Astrocyte (in vitro differentiated cells and primary cell): ENCODE data around the gene GAB2. TPM values are rescaled to one million over a fixed set of nuclear protein-coding genes. Genes with fewer than 3 reads are reported as not detected.

Experiments used
- DNase-seq: peaks from one replicate; pipeline ENCODE4 v3.0.0-alpha.2; 2010; ENCODE audit warnings: low read depth
- FAIRE-seq: peaks from 2 replicates; lab custom pipeline; 2011; peaks lifted over from hg19 to GRCh38; lab: Jason Lieb, UNC
- H2AFZ ChIP-seq: 2 replicates; pipeline ENCODE4 v1.6.0; 2012; ENCODE audit warnings: low read depth, low read length, inconsistent platforms
- H3K27ac ChIP-seq: 2 replicates; pipeline ENCODE4 v1.5.1; 2011; ENCODE audit warnings: low read depth, low read length, inconsistent platforms
- H3K27me3 ChIP-seq: 2 replicates; pipeline ENCODE4 v1.6.0; 2011; ENCODE audit warnings: low read length, inconsistent platforms; ENCODE audit not compliant: insufficient read depth
- H3K36me3 ChIP-seq: 2 replicates; pipeline ENCODE4 v1.5.1; 2011; ENCODE audit warnings: low read length, inconsistent platforms; ENCODE audit not compliant: insufficient read depth
- H3K4me1 ChIP-seq: 2 replicates; pipeline ENCODE4 v1.5.1; 2011; ENCODE audit warnings: low read length, inconsistent platforms; ENCODE audit not compliant: insufficient read depth
- H3K4me2 ChIP-seq: 2 replicates; pipeline ENCODE4 v1.6.0; 2012; ENCODE audit warnings: low read length, inconsistent platforms
- H3K4me3 ChIP-seq: 2 replicates; pipeline ENCODE4 v1.5.1; 2011; ENCODE audit warnings: low read depth, mild to moderate bottlenecking, low read length, inconsistent platforms; ENCODE audit not compliant: insufficient read depth
- H3K79me2 ChIP-seq: 2 replicates; pipeline ENCODE4 v1.6.0; 2012; ENCODE audit warnings: mild to moderate bottlenecking, low read length, inconsistent platforms; ENCODE audit not compliant: insufficient read depth
- H3K9ac ChIP-seq: 2 replicates; pipeline ENCODE4 v1.6.0; 2012; ENCODE audit warnings: mild to moderate bottlenecking, low read length, inconsistent platforms
- H3K9me3 ChIP-seq: 2 replicates; pipeline ENCODE4 v1.5.1; 2012; ENCODE audit warnings: low read depth, mild to moderate bottlenecking, low read length, inconsistent platforms; ENCODE audit not compliant: insufficient read depth
- H4K20me1 ChIP-seq: 2 replicates; pipeline ENCODE4 v1.6.0; 2012; ENCODE audit warnings: low read length, inconsistent platforms; ENCODE audit not compliant: insufficient read depth
- H3K27ac Mint-ChIP-seq: one replicate; pipeline ENCODE4 v1.8.0; 2021; ENCODE audit warnings: mild to moderate bottlenecking, mixed read lengths; ENCODE audit not compliant: unreplicated experiment
- H3K27me3 Mint-ChIP-seq: one replicate; pipeline ENCODE4 v1.8.0; 2021; ENCODE audit warnings: low read depth, mixed read lengths; ENCODE audit not compliant: unreplicated experiment
- H3K36me3 Mint-ChIP-seq: one replicate; pipeline ENCODE4 v1.8.0; 2021; ENCODE audit warnings: low read depth, mixed read lengths; ENCODE audit not compliant: unreplicated experiment
- H3K4me1 Mint-ChIP-seq: one replicate; pipeline ENCODE4 v1.8.0; 2021; ENCODE audit warnings: low read depth, mixed read lengths; ENCODE audit not compliant: unreplicated experiment
- H3K4me3 Mint-ChIP-seq: one replicate; pipeline ENCODE4 v1.8.0; 2021; ENCODE audit warnings: mild to moderate bottlenecking, moderate library complexity, mixed read lengths; ENCODE audit not compliant: unreplicated experiment
- H3K9me3 Mint-ChIP-seq: one replicate; pipeline ENCODE4 v1.8.0; 2021; ENCODE audit warnings: mild to moderate bottlenecking, mixed read lengths; ENCODE audit not compliant: unreplicated experiment
- EZH2 ChIP-seq: IDR thresholded peaks from 2 replicates; pipeline ENCODE4 v1.6.1; 2012; ENCODE audit warnings: mild to moderate bottlenecking, low read length, inconsistent platforms; ENCODE audit not compliant: insufficient read depth
- total RNA-seq: library from RNA; stranded (reverse); gene quantifications from 2 replicates; pipeline ENCODE4 v1.2.1, GENCODE V29; 2021
- TF ChIP-seq, protein P1 (sequence below): IDR thresholded peaks from 2 replicates; pipeline ENCODE4 v1.5.1; 2011; ENCODE audit warnings: low read depth, mild to moderate bottlenecking, inconsistent platforms, low read length, moderate library complexity; ENCODE audit not compliant: insufficient read depth

GAB2 gene
- total RNA-seq, 1 donor from 2014 or later = 18.2 TPM

- H3K9me3 Mint-ChIP-seq = no peaks in the 10 kb centered on the region
- H3K9ac ChIP-seq = no peak overlapping the region
Observed at GRCh38 chr11:78429660-78430059, 12.0 kb upstream of the GAB2 start.

DNA sequence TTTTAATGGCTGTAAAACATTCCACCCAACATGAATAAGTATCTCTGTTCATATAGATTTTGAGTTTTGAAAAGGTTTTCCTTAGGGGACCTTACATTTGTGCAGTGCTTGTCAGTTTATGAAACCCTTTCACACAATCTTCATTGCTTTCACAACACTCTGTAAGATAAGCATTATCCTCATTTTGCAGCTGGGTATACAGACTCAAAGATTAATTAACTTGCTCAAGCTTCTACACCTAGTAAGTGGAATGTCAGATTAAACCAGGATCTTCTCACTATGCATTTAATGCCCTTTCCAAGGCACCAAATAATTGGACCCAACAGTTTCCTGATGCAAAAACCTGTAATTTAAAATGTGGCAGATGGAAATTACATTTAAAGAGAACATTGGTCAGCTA is 11.6 kb upstream of the GAB2 start:
- H3K79me2 ChIP-seq = no peaks in the 10 kb centered on the region
- DNase-seq (no peak), FAIRE-seq (no peak)
- no peak overlapping the region for H3K27ac Mint-ChIP-seq
- H4K20me1 ChIP-seq = no peaks in the 10 kb centered on the region
- no peaks in the 10 kb centered on the region for H3K36me3 ChIP-seq
- H3K9me3 Mint-ChIP-seq = no peaks in the 10 kb centered on the region
- no peak overlapping the region for H3K27ac ChIP-seq
- H3K36me3 Mint-ChIP-seq = peaks cover 1% of the 10 kb centered on the region
- H3K4me2 ChIP-seq = no peak overlapping the region
- no peaks in the 10 kb centered on the region for H3K27me3 Mint-ChIP-seq
- no peaks in the 10 kb centered on the region for H3K9me3 ChIP-seq
- no peak overlapping the region for H3K9ac ChIP-seq
- TF ChIP-seq, protein P1, sequence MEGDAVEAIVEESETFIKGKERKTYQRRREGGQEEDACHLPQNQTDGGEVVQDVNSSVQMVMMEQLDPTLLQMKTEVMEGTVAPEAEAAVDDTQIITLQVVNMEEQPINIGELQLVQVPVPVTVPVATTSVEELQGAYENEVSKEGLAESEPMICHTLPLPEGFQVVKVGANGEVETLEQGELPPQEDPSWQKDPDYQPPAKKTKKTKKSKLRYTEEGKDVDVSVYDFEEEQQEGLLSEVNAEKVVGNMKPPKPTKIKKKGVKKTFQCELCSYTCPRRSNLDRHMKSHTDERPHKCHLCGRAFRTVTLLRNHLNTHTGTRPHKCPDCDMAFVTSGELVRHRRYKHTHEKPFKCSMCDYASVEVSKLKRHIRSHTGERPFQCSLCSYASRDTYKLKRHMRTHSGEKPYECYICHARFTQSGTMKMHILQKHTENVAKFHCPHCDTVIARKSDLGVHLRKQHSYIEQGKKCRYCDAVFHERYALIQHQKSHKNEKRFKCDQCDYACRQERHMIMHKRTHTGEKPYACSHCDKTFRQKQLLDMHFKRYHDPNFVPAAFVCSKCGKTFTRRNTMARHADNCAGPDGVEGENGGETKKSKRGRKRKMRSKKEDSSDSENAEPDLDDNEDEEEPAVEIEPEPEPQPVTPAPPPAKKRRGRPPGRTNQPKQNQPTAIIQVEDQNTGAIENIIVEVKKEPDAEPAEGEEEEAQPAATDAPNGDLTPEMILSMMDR = no peak
- no peak for TF ChIP-seq EZH2
- H2AFZ ChIP-seq = no peak overlapping the region
- no peak overlapping the region for H3K4me3 ChIP-seq
- peaks cover 13% of the 10 kb centered on the region for H3K4me1 Mint-ChIP-seq
- H3K4me3 Mint-ChIP-seq = no peak overlapping the region
- no peaks in the 10 kb centered on the region for H3K4me1 ChIP-seq
- H3K27me3 ChIP-seq = no peaks in the 10 kb centered on the region

More at GRCh38 chr11:78429660-78430059, 12.0 kb upstream of the GAB2 start:
- Histone ChIP-seq H3K27ac (no peak overlapping the region), H3K36me3 (no peaks in the 10 kb centered on the region), H3K9me3 (no peaks in the 10 kb centered on the region), H3K4me3 (no peak overlapping the region), H3K27me3 (no peaks in the 10 kb centered on the region), H3K79me2 (no peaks in the 10 kb centered on the region), H2AFZ (no peak overlapping the region), H3K4me1 (no peaks in the 10 kb centered on the region), H4K20me1 (no peaks in the 10 kb centered on the region), H3K4me2 (no peak overlapping the region)
- TF ChIP-seq, protein P1 = no peak
- no peak for TF ChIP-seq EZH2
- no peaks in the 10 kb centered on the region for H3K27me3 Mint-ChIP-seq
- H3K36me3 Mint-ChIP-seq = peaks cover 1% of the 10 kb centered on the region
- FAIRE-seq = no peak
- DNase-seq = no peak
- H3K4me1 Mint-ChIP-seq = peaks cover 10% of the 10 kb centered on the region
- no peak overlapping the region for H3K4me3 Mint-ChIP-seq
- no peak overlapping the region for H3K27ac Mint-ChIP-seq

- Histone ChIP-seq H3K9ac (no peak overlapping the region), H4K20me1 (no peaks in the 10 kb centered on the region), H3K79me2 (no peaks in the 10 kb centered on the region), H3K4me1 (no peaks in the 10 kb centered on the region), H2AFZ (no peak overlapping the region), H3K4me2 (no peak overlapping the region), H3K27ac (no peak overlapping the region), H3K27me3 (no peaks in the 10 kb centered on the region), H3K36me3 (no peaks in the 10 kb centered on the region), H3K9me3 (no peaks in the 10 kb centered on the region), H3K4me3 (no peak overlapping the region)
- TF ChIP-seq, protein P1 = no peak
- no peak for TF ChIP-seq EZH2
- Mint-ChIP-seq H3K27me3 (no peaks in the 10 kb centered on the region), H3K9me3 (no peaks in the 10 kb centered on the region), H3K27ac (no peak overlapping the region), H3K4me3 (no peak overlapping the region), H3K36me3 (peaks cover 1% of the 10 kb centered on the region), H3K4me1 (peaks cover 13% of the 10 kb centered on the region)
- FAIRE-seq (no peak), DNase-seq (no peak)
Observed at GRCh38 chr11:78428773-78429172, 11.2 kb upstream of the GAB2 start.
